Measurements from ENCODE around the gene SYTL3. TPM values are rescaled to one million over a fixed set of nuclear protein-coding genes. Genes with fewer than 3 reads are reported as not detected.

Gene SYTL3
- total RNA-seq, 1 experiment from 2014 or later, result 1.8 TPM

DNA sequence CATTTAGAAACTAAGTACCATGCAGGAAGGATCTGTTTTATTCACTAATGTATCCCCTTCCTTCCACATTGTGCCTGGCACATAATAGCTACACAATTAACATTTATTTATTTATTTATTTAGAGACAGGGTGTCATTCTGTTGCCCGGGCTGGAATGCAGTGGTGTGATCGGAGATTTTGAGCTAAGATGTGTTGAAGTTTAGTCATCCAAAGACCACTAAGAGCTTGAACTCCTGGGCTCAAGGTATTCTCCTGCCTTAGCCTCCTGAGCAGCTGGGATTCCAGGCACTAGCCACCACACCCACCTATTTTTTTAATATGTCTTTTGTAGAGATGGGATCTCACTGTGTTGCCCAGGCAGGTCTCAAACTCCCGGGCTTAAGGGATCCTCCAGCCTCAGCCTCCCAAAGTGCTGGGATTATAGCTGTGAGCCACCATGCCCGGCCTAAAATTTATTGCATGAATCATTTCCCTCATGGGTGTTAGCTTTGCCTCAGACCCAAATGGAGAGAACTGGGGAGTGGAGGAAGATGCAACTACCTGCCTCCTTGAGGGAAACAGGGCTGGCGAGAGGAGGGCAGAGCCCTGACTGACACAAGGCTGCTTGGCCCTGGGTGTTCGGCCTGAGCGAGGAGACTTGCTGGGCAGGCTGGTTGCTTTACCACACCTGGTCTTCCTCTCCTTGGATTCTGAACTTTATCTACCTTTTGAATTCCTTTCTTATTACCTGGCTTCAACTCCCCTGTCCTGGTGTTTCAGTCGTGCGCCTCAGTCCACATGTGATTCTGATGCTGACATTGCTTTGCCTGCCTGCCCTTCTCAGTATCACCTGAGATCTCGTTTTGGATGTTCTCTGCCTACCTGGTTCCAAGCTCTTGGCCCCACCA lies 3.6 kb upstream of the SYTL3 start:
- H3K4me2 ChIP-seq (ENCODE audit: low read length), result peak overlapping the region; percentile 79

DNA sequence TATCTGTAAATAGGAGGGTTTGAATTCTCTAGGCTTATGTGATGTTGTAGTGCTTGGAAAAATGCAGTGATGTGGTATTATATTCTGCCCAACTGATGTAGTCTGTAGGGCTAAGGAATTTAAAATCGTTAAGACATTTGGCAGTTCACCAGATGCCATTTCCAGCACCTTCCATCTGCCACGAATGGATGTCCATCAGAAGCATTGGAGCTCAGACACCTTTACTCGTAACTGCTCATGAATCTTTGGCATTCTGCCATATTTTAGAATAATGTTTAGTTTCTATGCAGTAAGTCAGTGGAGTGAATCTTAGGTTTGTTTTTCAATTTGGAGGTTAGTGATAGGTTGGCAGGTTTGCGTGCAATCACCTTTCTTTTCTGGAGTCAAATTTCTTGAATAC lies 2.4 kb upstream of the SYTL3 start:
- no TSS peak for BruUV-seq (replicated peaks)
- Histone ChIP-seq H3F3A (ENCODE audit: low read length, unreplicated experiment) (no peaks in the 10 kb centered on the region), H3K4me1 (ENCODE audit: insufficient read depth, low read length) (peaks cover 43% of the 10 kb centered on the region), H2AFZ (ENCODE audit: low read length) (no peak overlapping the region), H3K9ac (ENCODE audit: low read length) (no peak overlapping the region), H4K20me1 (ENCODE audit: low read length) (no peaks in the 10 kb centered on the region; the same call in 1 of the 2 replicates), H3K27ac (ENCODE audit: low read length) (peak overlapping the region; percentile 93; the same call in 1 of the 2 replicates), H3K4me3 (ENCODE audit: low read length) (no peak overlapping the region), H3K36me3 (ENCODE audit: low read depth, low read length) (no peaks in the 10 kb centered on the region), H3K9me3 (ENCODE audit: low read length) (no peaks in the 10 kb centered on the region), H3K4me2 (ENCODE audit: low read length) (peak overlapping the region; percentile 79), H3K27me3 (ENCODE audit: low read length) (no peaks in the 10 kb centered on the region), H3K9me2 (replicated peaks; ENCODE audit: low read length) (no peaks in the 10 kb centered on the region), H3K79me2 (ENCODE audit: low read length) (peaks cover 20% of the 10 kb centered on the region)
- intact Hi-C loops (cut with micrococcal nuclease), result no loop called here
- ChIA-PET POLR2A (ENCODE audit: unreplicated experiment) (no interaction called here), CTCF (no interaction called here)
- ATAC-seq (no peak), DNase-seq (no peak)
- TF ChIP-seq EZH2phosphoT487 (IDR thresholded peaks at IDR 0.05; ENCODE audit: borderline replicate concordance, low read length), result no peak
- TF ChIP-seq, protein P1, sequence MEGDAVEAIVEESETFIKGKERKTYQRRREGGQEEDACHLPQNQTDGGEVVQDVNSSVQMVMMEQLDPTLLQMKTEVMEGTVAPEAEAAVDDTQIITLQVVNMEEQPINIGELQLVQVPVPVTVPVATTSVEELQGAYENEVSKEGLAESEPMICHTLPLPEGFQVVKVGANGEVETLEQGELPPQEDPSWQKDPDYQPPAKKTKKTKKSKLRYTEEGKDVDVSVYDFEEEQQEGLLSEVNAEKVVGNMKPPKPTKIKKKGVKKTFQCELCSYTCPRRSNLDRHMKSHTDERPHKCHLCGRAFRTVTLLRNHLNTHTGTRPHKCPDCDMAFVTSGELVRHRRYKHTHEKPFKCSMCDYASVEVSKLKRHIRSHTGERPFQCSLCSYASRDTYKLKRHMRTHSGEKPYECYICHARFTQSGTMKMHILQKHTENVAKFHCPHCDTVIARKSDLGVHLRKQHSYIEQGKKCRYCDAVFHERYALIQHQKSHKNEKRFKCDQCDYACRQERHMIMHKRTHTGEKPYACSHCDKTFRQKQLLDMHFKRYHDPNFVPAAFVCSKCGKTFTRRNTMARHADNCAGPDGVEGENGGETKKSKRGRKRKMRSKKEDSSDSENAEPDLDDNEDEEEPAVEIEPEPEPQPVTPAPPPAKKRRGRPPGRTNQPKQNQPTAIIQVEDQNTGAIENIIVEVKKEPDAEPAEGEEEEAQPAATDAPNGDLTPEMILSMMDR (conservative IDR thresholded peaks at IDR 0.05; ENCODE audit: low read depth, low read length), result no peak
- TF ChIP-seq EZH2 (IDR thresholded peaks at IDR 0.05; ENCODE audit: low read length, unreplicated experiment), result no peak

More for the DNA sequence above, 3.6 kb upstream of the SYTL3 start:
- H3K36me3 ChIP-seq (ENCODE audit: low read depth, low read length), result no peaks in the 10 kb centered on the region
- TF ChIP-seq EZH2 (IDR thresholded peaks at IDR 0.05; ENCODE audit: low read length, unreplicated experiment) (no peak), EZH2phosphoT487 (IDR thresholded peaks at IDR 0.05; ENCODE audit: borderline replicate concordance, low read length) (no peak)
- TF ChIP-seq, protein P1 (conservative IDR thresholded peaks at IDR 0.05; ENCODE audit: low read depth, low read length), result no peak
- no peaks in the 10 kb centered on the region for H3K9me3 ChIP-seq (ENCODE audit: low read length)
- peak overlapping the region; percentile 93 for H3K27ac ChIP-seq (ENCODE audit: low read length)
- peaks cover 30% of the 10 kb centered on the region for H3K79me2 ChIP-seq (ENCODE audit: low read length)
- H4K20me1 ChIP-seq (ENCODE audit: low read length), result no peaks in the 10 kb centered on the region; the same call in 1 of the 2 replicates
- H3K4me1 ChIP-seq (ENCODE audit: insufficient read depth, low read length), result peaks cover 53% of the 10 kb centered on the region
- H3K9ac ChIP-seq (ENCODE audit: low read length), result peak overlapping the region; percentile 19; the same call in 1 of the 2 replicates
- no peaks in the 10 kb centered on the region for H3F3A ChIP-seq (ENCODE audit: low read length, unreplicated experiment)
- H3K4me3 ChIP-seq (ENCODE audit: low read length), result peak overlapping the region; percentile 96; the same call in 1 of the 2 replicates
- H3K27me3 ChIP-seq (ENCODE audit: low read length), result no peaks in the 10 kb centered on the region
- ChIA-PET POLR2A (ENCODE audit: unreplicated experiment) (no interaction called here), CTCF (interaction anchor here (0.5 kb wide), 1 partner anchor 419 kb away, joined by 3 read pairs; no protein-coding TSS in a partner anchor)
- DNase-seq (peak; percentile 72), ATAC-seq (peak; percentile 5)
- intact Hi-C loops (cut with micrococcal nuclease), result no loop called here
- no peaks in the 10 kb centered on the region for H3K9me2 ChIP-seq (replicated peaks; ENCODE audit: low read length)
- no TSS peak for BruUV-seq (replicated peaks)
- H2AFZ ChIP-seq (ENCODE audit: low read length), result peak overlapping the region; percentile 61

Data from PC-3 (cell line).